PC-3 (cell line): ENCODE results near the gene HNMT.

ENCODE experiments used
- EZH2 ChIP-seq: fragments of 300-600 bp; sonication (generic); IDR thresholded peaks from one replicate; pipeline ENCODE4 v1.6.1; 2017; ENCODE audit warnings: antibody characterized with exemption, mild to moderate bottlenecking, low read length; ENCODE audit not compliant: unreplicated experiment
- EZH2phosphoT487 ChIP-seq: fragments of 300-600 bp; sonication (generic); IDR thresholded peaks from 2 replicates; pipeline ENCODE4 v1.6.1; 2018; ENCODE audit warnings: mild to moderate bottlenecking, antibody characterized with exemption, low read length, borderline replicate concordance
- TF ChIP-seq, protein P1 (sequence below): fragments of 300-600 bp; sonication (generic); conservative IDR thresholded peaks from 2 replicates; pipeline ENCODE4 v1.5.1; 2017; ENCODE audit warnings: antibody characterized with exemption, low read depth, mild to moderate bottlenecking, low read length

DNA sequence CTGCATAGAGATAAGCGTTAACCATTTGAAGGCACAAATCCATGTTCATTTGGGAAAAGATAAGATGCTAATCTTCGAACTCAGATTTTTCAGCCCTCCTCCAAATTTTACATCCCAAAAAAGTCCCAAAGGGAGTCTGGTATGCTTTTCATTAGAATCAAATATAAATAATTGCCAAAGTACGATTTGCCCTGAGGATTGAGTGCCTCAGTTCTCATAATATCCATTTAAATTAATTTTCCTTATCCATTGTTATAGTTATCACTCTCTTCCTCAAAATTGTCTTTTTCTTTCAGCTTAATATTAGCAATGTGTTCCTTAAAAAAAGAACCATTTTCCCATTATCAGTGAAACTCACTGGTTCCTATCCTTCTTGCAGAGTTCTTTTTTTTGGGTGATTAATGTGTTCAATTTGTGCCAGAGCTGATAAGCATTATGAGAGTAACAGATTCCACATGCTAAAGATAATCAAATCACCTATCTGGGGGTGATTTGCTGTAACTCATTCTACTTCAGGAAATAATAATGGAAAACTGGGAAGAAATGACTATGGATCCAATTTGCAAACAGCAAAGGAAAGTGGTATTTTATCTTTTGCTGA lies 686 bp downstream of the HNMT start:
- no peak for TF ChIP-seq EZH2
- TF ChIP-seq, protein P1, sequence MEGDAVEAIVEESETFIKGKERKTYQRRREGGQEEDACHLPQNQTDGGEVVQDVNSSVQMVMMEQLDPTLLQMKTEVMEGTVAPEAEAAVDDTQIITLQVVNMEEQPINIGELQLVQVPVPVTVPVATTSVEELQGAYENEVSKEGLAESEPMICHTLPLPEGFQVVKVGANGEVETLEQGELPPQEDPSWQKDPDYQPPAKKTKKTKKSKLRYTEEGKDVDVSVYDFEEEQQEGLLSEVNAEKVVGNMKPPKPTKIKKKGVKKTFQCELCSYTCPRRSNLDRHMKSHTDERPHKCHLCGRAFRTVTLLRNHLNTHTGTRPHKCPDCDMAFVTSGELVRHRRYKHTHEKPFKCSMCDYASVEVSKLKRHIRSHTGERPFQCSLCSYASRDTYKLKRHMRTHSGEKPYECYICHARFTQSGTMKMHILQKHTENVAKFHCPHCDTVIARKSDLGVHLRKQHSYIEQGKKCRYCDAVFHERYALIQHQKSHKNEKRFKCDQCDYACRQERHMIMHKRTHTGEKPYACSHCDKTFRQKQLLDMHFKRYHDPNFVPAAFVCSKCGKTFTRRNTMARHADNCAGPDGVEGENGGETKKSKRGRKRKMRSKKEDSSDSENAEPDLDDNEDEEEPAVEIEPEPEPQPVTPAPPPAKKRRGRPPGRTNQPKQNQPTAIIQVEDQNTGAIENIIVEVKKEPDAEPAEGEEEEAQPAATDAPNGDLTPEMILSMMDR: no peak
- no peak for TF ChIP-seq EZH2phosphoT487
